GM12891 (cell line): Measurements from ENCODE around the gene KDM6A.
"Not testable (repeated sequence)": the region's sequence is repeated elsewhere in the genome, so short reads cannot be mapped to it uniquely, and the experiment has no call there.

ENCODE experiments used
- PAX5 ChIP-seq: IDR thresholded peaks from 2 replicates; pipeline ENCODE4 v1.6.1; 2011; ENCODE audit warnings: low read length, moderate library complexity, mild to moderate bottlenecking; ENCODE audit not compliant: insufficient read depth, severe bottlenecking
- POLR2A ChIP-seq: IDR thresholded peaks from 2 replicates; pipeline ENCODE4 v1.6.1; 2011; ENCODE audit warnings: low read depth, low read length, control low read depth
- POLR2AphosphoS5 ChIP-seq: IDR thresholded peaks from 2 replicates; pipeline ENCODE4 v1.6.1; 2011; ENCODE audit warnings: low read depth, low read length, control low read depth
- TAF1 ChIP-seq: IDR thresholded peaks from 2 replicates; pipeline ENCODE4 v1.6.1; 2011; ENCODE audit warnings: low read depth, low read length, control low read depth

- TF ChIP-seq POLR2A, PAX5, TAF1, POLR2AphosphoS5: not testable (repeated sequence)
Measured at GRCh38 chrX:45135391-45136075, 262.5 kb downstream of the KDM6A start.
